NCI-H2107 treated with DMSO at 0.1 percent for 48 hours (cell line): ENCODE data around the gene USP48.
"Not testable (repeated sequence)": the region's sequence is repeated elsewhere in the genome, so short reads cannot be mapped to it uniquely, and the experiment has no call there.

ENCODE experiments used
- DNase-seq: peaks from one replicate; lab custom pipeline; 2025; ENCODE audit not compliant: unreplicated experiment; lab: John Stamatoyannopoulos, UW

The USP48 gene

GRCh38 chr1:21814981-21815582 is 32.1 kb upstream of the USP48 start:
- no peak for DNase-seq

- DNase-seq = no peak
Measured at GRCh38 chr1:21814241-21814918, 31.4 kb upstream of the USP48 start.

GRCh38 chr1:21813542-21813941 is 30.6 kb upstream of the USP48 start:
- DNase-seq = no peak

GRCh38 chr1:21811875-21812305 is 28.9 kb upstream of the USP48 start, which contains the start of gene LDLRAD2:
Gene LDLRAD2 (plus strand): TSS chr1:21812265. CDS start chr1:21812452, 187 bp downstream.
- DNase-seq = no peak

GRCh38 chr1:21804536-21804935 is 21.6 kb upstream of the USP48 start:
- no peak for DNase-seq

GRCh38 chr1:21801100-21801499 is 18.2 kb upstream of the USP48 start:
- no peak for DNase-seq

GRCh38 chr1:21799730-21800129 is 16.8 kb upstream of the USP48 start:
- no peak for DNase-seq

- no peak for DNase-seq
Measured at GRCh38 chr1:21795075-21795474, 12.1 kb upstream of the USP48 start.

- no peak for DNase-seq
Measured at GRCh38 chr1:21794656-21795055, 11.7 kb upstream of the USP48 start.

- DNase-seq = no peak
Measured at GRCh38 chr1:21793104-21793503, 10.2 kb upstream of the USP48 start.

GRCh38 chr1:21786640-21787039 is 3.7 kb upstream of the USP48 start:
- no peak for DNase-seq

GRCh38 chr1:21785764-21786163 is 2.8 kb upstream of the USP48 start:
- not testable (repeated sequence) for DNase-seq

- no peak for DNase-seq
Measured at GRCh38 chr1:21783679-21784603, 992 bp upstream of the USP48 start.

- DNase-seq = peak; percentile 58
Measured at GRCh38 chr1:21782349-21782867, 541 bp downstream of the USP48 start.

- DNase-seq = no peak
Measured at GRCh38 chr1:21781815-21782348, 1.1 kb downstream of the USP48 start.

GRCh38 chr1:21779613-21780521 is 3.1 kb downstream of the USP48 start:
- DNase-seq = no peak

- DNase-seq = no peak
Measured at GRCh38 chr1:21778405-21778727, 4.6 kb downstream of the USP48 start.

- DNase-seq = not testable (repeated sequence)
Measured at GRCh38 chr1:21776925-21777324, 6.0 kb downstream of the USP48 start.

GRCh38 chr1:21775985-21776562 is 6.9 kb downstream of the USP48 start:
- no peak for DNase-seq

GRCh38 chr1:21775550-21775914 is 7.4 kb downstream of the USP48 start:
- no peak for DNase-seq
